ENCODE data around the gene LRRC14B. TPM values are rescaled to one million over a fixed set of nuclear protein-coding genes. Genes with fewer than 3 reads are reported as not detected.
A peak's percentile ranks its signal among the peaks of the same experiment; 100 is the strongest.

LRRC14B gene
- total RNA-seq = not detected

DNA sequence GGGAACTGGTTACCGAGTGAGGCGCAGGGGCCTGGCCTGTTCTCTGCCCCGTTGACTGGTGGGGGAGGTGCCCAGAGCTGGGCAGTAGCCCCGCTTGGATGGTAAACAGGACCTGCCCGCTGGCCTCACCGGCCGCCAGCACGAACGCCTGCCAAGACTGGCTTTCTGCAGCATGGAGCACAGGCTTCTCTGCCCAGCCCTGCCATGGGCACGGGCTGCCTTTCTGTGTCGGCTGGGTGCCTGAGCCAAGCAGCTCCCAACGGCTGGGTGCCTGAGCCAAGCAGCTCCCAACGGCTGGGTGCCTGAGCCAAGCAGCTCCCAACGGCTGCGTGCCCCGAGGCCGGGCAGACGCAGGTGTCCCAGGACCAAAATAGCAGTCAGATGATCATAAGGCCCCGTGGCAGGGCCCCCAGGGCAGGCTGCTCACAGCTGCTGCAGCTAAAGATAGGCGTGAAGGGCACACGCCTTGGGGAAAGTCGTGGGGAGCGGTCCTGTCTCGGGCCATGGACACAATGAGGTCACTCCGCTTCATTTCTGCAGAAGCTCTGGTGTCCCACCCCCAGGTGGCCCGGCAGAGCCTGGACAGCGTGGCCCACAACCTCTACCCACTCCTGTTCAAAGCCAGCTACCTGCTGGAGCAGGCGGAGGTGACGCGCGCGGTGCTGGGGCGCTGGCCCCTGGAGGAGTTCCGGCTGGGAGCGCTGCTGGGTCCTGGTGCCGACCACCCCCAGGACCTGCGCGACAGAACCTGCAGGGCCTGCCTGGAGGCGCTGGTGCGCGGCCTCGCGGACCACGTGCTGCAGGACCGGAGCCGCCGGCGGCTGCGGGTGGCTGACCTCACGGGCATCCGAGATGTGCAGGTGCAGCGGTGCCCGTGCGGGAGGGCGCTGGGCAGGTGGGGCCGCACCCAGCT, at the start of gene LRRC14B:
Gene LRRC14B (plus strand): TSS at position 460 of the 913 bp plus-strand sequence. CDS start 44 bp downstream, at position 504.
- H3K4me3 ChIP-seq = no peak within 1 kb of the TSS
- intact Hi-C loops (cut with DNase I) = no loop called here
- WGBS, 2 donors = 15 to 21% methylated on average over 9 to 54 of the region's 56 CpGs
- no peaks in the 10 kb centered on the region for H3K36me3 ChIP-seq (replicated peaks in 1 of 2; ENCODE audit: insufficient read depth in 1 of 2, low read depth in 2 of 2)
- peak in 1 of 3 donors; percentile 13 for TF ChIP-seq POLR2A (IDR thresholded peaks at IDR 0.05)
- TF ChIP-seq, protein P1, sequence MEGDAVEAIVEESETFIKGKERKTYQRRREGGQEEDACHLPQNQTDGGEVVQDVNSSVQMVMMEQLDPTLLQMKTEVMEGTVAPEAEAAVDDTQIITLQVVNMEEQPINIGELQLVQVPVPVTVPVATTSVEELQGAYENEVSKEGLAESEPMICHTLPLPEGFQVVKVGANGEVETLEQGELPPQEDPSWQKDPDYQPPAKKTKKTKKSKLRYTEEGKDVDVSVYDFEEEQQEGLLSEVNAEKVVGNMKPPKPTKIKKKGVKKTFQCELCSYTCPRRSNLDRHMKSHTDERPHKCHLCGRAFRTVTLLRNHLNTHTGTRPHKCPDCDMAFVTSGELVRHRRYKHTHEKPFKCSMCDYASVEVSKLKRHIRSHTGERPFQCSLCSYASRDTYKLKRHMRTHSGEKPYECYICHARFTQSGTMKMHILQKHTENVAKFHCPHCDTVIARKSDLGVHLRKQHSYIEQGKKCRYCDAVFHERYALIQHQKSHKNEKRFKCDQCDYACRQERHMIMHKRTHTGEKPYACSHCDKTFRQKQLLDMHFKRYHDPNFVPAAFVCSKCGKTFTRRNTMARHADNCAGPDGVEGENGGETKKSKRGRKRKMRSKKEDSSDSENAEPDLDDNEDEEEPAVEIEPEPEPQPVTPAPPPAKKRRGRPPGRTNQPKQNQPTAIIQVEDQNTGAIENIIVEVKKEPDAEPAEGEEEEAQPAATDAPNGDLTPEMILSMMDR (IDR thresholded peaks at IDR 0.05) = no peak
- no peak within 1 kb of the TSS for H3K27ac ChIP-seq
- H3K9me3 ChIP-seq = no peaks in the 10 kb centered on the region
- peaks cover 24% of the 10 kb centered on the region for H3K4me1 ChIP-seq
- DNase-seq (peak in 3 of 4 donors; percentile 25 to 72 (median 57)), ATAC-seq (peak; percentile 8)
- no peaks in the 10 kb centered on the region for H3K27me3 ChIP-seq

DNA sequence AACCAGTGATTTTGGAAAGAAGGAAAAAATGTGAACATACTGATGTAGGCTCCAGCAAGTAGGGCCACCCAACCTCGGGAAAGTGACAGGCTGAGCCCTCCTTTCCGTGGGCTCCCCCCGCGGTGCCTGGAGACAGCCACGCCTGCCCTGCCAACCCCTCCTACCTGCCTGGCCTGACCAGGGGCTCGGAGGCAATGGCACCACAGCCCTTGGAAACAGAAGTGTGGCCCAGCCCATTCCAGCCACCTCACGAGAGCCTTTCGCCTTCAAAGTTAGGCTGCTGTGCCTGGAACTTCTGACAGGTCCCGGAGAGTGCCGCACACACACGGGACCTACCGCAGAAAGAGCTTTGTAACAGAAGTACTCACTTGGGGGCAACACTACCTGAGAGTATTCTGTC, 49.5 kb upstream of the LRRC14B start:
- Histone ChIP-seq H3K4me1 (no peaks in the 10 kb centered on the region), H3K27ac (no peak overlapping the region), H3K27me3 (no peaks in the 10 kb centered on the region), H3K9me3 (peaks cover 0 to 3% (median 0%) of the 10 kb centered on the region in 3 donors), H3K4me3 (no peak overlapping the region), H3K36me3 (replicated peaks in 1 of 2; ENCODE audit: insufficient read depth in 1 of 2, low read depth in 2 of 2) (no peaks in the 10 kb centered on the region)
- intact Hi-C loops (cut with DNase I) = no loop called here
- TF ChIP-seq, protein P1 (IDR thresholded peaks at IDR 0.05) = no peak
- TF ChIP-seq POLR2A (IDR thresholded peaks at IDR 0.05) = no peak
- 73 to 75% methylated on average over 7 to 11 of the region's 12 CpGs for WGBS, 2 donors
- no peak for DNase-seq
- no peak for ATAC-seq

DNA sequence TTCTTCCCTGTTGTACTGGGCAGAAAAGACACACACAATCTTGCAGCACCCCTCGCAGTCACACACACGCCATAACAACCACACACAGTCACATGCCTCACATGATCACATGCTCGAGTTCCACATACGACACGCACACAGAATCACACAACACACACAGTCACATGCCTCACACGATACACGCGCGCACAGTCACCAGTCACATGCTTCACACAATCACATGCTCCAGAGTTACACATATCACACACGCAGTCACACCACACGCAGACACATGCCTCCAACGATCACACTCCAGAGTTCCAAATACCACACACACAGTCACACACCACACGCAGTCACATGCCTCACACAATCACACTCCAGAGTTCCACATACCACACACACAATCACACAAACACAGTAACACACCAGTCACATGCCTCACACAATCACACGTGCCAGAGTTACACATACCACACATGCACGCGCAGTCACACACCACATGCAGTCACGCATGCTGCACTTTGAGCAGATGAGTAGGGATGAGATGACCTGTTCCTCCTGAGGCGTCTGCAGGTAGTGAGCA, 49.0 kb upstream of the LRRC14B start:
- intact Hi-C loops (cut with DNase I) = no loop called here
- no peak for TF ChIP-seq POLR2A (IDR thresholded peaks at IDR 0.05)
- TF ChIP-seq, protein P1 (IDR thresholded peaks at IDR 0.05) = no peak
- no peaks in the 10 kb centered on the region for H3K27me3 ChIP-seq
- H3K27ac ChIP-seq = no peak overlapping the region
- no peak for ATAC-seq
- H3K9me3 ChIP-seq = peaks cover 0 to 9% (median 0%) of the 10 kb centered on the region in 3 donors
- H3K36me3 ChIP-seq (replicated peaks in 1 of 2; ENCODE audit: insufficient read depth in 1 of 2, low read depth in 2 of 2) = no peaks in the 10 kb centered on the region
- no peak overlapping the region for H3K4me3 ChIP-seq
- 76 to 82% methylated on average over 18 of the region's 18 CpGs for WGBS, 2 donors
- no peak for DNase-seq
- H3K4me1 ChIP-seq = no peaks in the 10 kb centered on the region

DNA sequence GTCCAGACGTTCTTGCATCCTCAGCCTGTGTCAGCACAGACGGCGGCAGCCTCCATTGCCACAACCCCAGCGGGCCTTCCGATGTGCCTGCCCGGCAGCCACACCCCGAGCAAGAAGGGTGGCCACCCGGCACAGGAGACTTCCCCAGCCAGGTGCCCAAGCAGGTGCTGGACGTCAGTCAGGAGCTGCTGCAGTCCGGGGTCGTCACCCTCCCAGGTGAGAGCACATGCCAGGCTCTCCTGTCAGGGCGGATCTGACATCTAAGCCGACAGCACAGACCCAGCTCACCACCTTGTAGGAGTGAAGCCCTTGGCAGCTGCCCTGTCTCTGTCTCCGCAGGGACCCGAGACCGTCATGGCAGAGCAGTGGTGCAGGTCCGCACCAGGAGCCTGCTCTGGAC, 48.3 kb upstream of the LRRC14B start:
- no peak for TF ChIP-seq POLR2A (IDR thresholded peaks at IDR 0.05)
- TF ChIP-seq, protein P1 (IDR thresholded peaks at IDR 0.05) = no peak
- ATAC-seq = no peak
- DNase-seq = no peak

More for the DNA sequence above, 48.3 kb upstream of the LRRC14B start:
- H3K36me3 ChIP-seq (replicated peaks in 1 of 2; ENCODE audit: insufficient read depth in 1 of 2, low read depth in 2 of 2) = no peaks in the 10 kb centered on the region
- H3K27me3 ChIP-seq = no peaks in the 10 kb centered on the region
- intact Hi-C loops (cut with DNase I) = no loop called here
- no peaks in the 10 kb centered on the region for H3K4me1 ChIP-seq
- peaks cover 0 to 16% (median 0%) of the 10 kb centered on the region in 3 donors for H3K9me3 ChIP-seq
- no peak overlapping the region for H3K4me3 ChIP-seq
- H3K27ac ChIP-seq = no peak overlapping the region
- WGBS, 2 donors = 69 to 70% methylated on average over 12 of the region's 17 CpGs

All from body of pancreas (tissue), 4 donors.